ENCODE data around the gene ADCY9.

The ADCY9 gene

DNA sequence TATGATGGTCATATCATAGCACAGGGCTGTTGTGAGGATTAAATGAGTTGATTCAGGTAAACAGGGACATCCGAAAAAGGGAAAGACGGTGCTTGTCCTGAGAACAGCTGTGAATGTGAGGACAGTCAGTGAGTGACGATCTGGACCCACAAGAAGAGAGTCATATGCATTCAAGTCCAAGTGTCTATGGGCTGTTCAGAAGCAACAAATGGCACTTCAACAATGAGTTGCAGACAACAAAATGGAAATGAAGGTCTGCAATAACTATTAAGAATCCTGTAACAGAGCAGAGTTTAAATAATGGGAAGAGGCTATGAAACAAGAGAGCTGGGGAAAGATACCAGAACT is 100.3 kb downstream of the ADCY9 start:
- H3K4me1 ChIP-seq (ENCODE audit: control insufficient read depth, insufficient read depth, low read length): peaks cover 3% of the 10 kb centered on the region
- ChIA-PET CTCF (no interaction called here), POLR2A (interaction anchor here (1.1 kb wide), 1 partner anchor 257 kb away, joined by 3 read pairs; the partner anchor contains the start of gene TFAP4)
- H3K36me3 ChIP-seq (ENCODE audit: control insufficient read depth in 2 of 2, insufficient read depth in 1 of 2, low read length in 2 of 2): no peaks in the 10 kb centered on the region
- H3K4me3 ChIP-seq (ENCODE audit: low read depth, low read length): no peak overlapping the region
- H3K9me3 ChIP-seq (ENCODE audit: control insufficient read depth, insufficient read depth, low read depth, low read length): no peaks in the 10 kb centered on the region
- H3K27ac ChIP-seq (ENCODE audit: extremely low read depth, low read depth, low read length): no peak overlapping the region
- TF ChIP-seq ZNF571 (tag by site-specific recombination; IDR thresholded peaks at IDR 0.05): no peak
- no peak for TF ChIP-seq ZNF266 (tag by site-specific recombination; IDR thresholded peaks at IDR 0.05; ENCODE audit: low read depth)
- no peak for TF ChIP-seq KLF10 (tag by site-specific recombination; IDR thresholded peaks at IDR 0.05)
- TF ChIP-seq SP7 (tag by site-specific recombination; IDR thresholded peaks at IDR 0.05): no peak
- TF ChIP-seq KLF8 (tag by site-specific recombination; IDR thresholded peaks at IDR 0.05): no peak
- TF ChIP-seq ZNF121 (tag by site-specific recombination; IDR thresholded peaks at IDR 0.05): no peak
- TF ChIP-seq ZNF624 (tag by site-specific recombination; IDR thresholded peaks at IDR 0.05): no peak
- TF ChIP-seq ZNF521 (tag by site-specific recombination; IDR thresholded peaks at IDR 0.05): no peak
- TF ChIP-seq ZNF324 (tag by site-specific recombination; IDR thresholded peaks at IDR 0.05): no peak
- TF ChIP-seq ZNF621 (tag by site-specific recombination; IDR thresholded peaks at IDR 0.05): no peak
- no peak for TF ChIP-seq ZNF112 (tag by site-specific recombination; IDR thresholded peaks at IDR 0.05)
- no peak for TF ChIP-seq ZNF174 (tag by site-specific recombination; IDR thresholded peaks at IDR 0.05)
- TF ChIP-seq IKZF3 (tag by site-specific recombination; IDR thresholded peaks at IDR 0.05): no peak
- no peak for TF ChIP-seq SCRT1 (tag by site-specific recombination; IDR thresholded peaks at IDR 0.05; ENCODE audit: borderline replicate concordance)

GRCh38 chr16:4015275-4016004 is 100.8 kb downstream of the ADCY9 start:
- H3K27ac ChIP-seq (ENCODE audit: extremely low read depth, low read depth, low read length): no peak overlapping the region
- TF ChIP-seq, protein P1, sequence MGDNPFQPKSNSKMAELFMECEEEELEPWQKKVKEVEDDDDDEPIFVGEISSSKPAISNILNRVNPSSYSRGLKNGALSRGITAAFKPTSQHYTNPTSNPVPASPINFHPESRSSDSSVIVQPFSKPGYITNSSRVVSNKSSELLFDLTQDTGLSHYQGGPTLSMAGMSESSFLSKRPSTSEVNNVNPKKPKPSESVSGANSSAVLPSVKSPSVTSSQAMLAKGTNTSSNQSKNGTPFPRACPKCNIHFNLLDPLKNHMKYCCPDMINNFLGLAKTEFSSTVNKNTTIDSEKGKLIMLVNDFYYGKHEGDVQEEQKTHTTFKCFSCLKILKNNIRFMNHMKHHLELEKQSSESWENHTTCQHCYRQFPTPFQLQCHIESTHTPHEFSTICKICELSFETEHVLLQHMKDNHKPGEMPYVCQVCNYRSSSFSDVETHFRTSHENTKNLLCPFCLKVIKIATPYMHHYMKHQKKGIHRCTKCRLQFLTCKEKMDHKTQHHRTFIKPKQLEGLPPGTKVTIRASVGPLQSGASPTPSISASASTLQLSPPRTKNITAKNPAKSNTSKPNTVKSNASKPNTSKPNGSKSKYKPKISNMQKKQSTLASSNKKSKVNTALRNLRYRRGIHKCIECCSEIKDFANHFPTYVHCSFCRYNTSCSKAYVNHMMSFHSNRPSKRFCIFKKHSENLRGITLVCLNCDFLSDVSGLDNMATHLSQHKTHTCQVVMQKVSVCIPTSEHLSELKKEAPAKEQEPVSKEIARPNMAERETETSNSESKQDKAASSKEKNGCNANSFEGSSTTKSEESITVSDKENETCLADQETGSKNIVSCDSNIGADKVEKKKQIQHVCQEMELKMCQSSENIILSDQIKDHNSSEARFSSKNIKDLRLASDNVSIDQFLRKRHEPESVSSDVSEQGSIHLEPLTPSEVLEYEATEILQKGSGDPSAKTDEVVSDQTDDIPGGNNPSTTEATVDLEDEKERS (tag by site-specific recombination; IDR thresholded peaks at IDR 0.05): no peak
- TF ChIP-seq ZNF133 (tag by site-specific recombination; IDR thresholded peaks at IDR 0.05) (no peak), ZNF423 (tag by site-specific recombination; IDR thresholded peaks at IDR 0.05) (no peak), ZFP69B (tag by site-specific recombination; IDR thresholded peaks at IDR 0.05) (no peak), ZFP3 (tag by site-specific recombination; IDR thresholded peaks at IDR 0.05; ENCODE audit: low read depth) (no peak), ZNF138 (tag by site-specific recombination; IDR thresholded peaks at IDR 0.05; ENCODE audit: borderline replicate concordance) (no peak), ZIC2 (tag by site-specific recombination; IDR thresholded peaks at IDR 0.05) (no peak), ZEB2 (tag by site-specific recombination; IDR thresholded peaks at IDR 0.05) (no peak), ZBTB44 (tag by site-specific recombination; IDR thresholded peaks at IDR 0.05) (no peak), ZNF621 (tag by site-specific recombination; IDR thresholded peaks at IDR 0.05) (no peak), ZNF785 (tag by site-specific recombination; IDR thresholded peaks at IDR 0.05) (no peak), ZNF292 (tag by site-specific recombination; IDR thresholded peaks at IDR 0.05; ENCODE audit: borderline replicate concordance, low read depth) (no peak)
- TF ChIP-seq, protein P2, sequence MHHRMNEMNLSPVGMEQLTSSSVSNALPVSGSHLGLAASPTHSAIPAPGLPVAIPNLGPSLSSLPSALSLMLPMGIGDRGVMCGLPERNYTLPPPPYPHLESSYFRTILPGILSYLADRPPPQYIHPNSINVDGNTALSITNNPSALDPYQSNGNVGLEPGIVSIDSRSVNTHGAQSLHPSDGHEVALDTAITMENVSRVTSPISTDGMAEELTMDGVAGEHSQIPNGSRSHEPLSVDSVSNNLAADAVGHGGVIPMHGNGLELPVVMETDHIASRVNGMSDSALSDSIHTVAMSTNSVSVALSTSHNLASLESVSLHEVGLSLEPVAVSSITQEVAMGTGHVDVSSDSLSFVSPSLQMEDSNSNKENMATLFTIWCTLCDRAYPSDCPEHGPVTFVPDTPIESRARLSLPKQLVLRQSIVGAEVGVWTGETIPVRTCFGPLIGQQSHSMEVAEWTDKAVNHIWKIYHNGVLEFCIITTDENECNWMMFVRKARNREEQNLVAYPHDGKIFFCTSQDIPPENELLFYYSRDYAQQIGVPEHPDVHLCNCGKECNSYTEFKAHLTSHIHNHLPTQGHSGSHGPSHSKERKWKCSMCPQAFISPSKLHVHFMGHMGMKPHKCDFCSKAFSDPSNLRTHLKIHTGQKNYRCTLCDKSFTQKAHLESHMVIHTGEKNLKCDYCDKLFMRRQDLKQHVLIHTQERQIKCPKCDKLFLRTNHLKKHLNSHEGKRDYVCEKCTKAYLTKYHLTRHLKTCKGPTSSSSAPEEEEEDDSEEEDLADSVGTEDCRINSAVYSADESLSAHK (tag by site-specific recombination; IDR thresholded peaks at IDR 0.05): no peak
- ChIA-PET POLR2A (interaction anchor here (0.7 kb wide), 1 partner anchor 77 kb away, joined by 6 read pairs; no protein-coding TSS in a partner anchor), CTCF (no interaction called here)
- H3K4me3 ChIP-seq (ENCODE audit: low read depth, low read length): no peak overlapping the region
- H3K36me3 ChIP-seq (ENCODE audit: control insufficient read depth in 2 of 2, insufficient read depth in 1 of 2, low read length in 2 of 2): no peaks in the 10 kb centered on the region
- H3K9me3 ChIP-seq (ENCODE audit: control insufficient read depth, insufficient read depth, low read depth, low read length): no peaks in the 10 kb centered on the region
- peaks cover 3% of the 10 kb centered on the region for H3K4me1 ChIP-seq (ENCODE audit: control insufficient read depth, insufficient read depth, low read length)
